OCI-M1 (cell line): ENCODE measurements around the gene TMIE.

Source experiments
- DNase-seq: peaks from one replicate; lab custom pipeline; 2025; lab: John Stamatoyannopoulos, UW

TMIE gene, protein sequence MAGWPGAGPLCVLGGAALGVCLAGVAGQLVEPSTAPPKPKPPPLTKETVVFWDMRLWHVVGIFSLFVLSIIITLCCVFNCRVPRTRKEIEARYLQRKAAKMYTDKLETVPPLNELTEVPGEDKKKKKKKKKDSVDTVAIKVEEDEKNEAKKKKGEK

DNA sequence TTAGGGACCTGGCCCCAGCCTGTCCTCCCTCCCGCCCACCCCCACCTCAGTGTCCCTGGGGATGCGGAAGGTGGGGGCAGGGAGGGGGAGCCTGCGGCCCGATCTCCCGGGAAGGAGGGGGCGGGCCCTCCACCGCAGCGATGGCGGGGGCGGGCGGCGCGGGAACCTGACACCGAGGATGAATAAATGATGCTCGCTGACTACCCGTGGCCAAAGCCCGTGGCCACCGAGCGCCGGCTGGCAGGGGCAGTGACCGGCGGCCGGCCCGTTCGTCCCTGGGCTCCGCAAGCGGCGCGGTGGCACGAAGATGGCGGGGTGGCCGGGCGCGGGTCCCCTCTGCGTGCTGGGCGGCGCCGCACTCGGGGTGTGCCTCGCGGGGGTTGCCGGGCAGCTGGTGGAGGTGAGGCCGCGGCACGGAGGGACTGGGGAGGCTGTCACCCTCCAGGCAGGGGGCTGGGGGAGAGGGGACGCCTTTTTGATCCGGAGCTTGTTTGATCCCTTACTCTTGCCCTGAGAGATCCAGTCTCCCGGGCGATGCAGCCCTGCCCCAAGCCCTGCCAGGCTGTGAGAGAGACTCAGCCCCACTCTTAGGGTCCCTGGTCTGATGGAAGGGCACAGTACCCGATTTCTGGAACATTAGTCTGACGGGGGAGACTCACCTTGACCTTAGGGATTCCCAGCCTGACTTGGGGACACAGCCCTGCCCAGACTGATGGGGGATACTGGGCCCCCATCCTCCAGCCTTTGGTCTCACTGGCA, at the start of gene TMIE:
TSS of gene TMIE (plus strand) at position 212 of the 759 bp plus-strand sequence. CDS start at position 308, 96 bp downstream.
- no peak for DNase-seq

DNA sequence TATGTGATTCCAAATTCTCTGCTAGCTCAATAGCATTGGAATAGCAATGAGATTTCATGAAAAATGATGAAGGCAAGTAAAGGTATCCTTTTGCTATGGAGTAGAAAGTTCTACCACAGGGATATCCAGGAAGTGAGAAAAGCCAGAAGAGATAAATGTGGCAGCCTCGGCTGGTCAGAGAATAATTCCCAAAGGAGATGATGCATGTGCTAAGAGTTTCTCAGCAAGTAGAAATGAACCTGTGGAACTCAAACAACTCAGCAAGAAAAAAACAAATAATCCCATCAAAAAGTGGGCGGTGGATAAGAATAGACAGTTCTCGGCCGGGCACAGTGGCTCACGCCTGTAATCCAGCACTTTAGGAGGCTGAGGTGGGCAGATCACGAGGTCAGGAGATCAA, 45.9 kb upstream of the TMIE start:
- DNase-seq = no peak

DNA sequence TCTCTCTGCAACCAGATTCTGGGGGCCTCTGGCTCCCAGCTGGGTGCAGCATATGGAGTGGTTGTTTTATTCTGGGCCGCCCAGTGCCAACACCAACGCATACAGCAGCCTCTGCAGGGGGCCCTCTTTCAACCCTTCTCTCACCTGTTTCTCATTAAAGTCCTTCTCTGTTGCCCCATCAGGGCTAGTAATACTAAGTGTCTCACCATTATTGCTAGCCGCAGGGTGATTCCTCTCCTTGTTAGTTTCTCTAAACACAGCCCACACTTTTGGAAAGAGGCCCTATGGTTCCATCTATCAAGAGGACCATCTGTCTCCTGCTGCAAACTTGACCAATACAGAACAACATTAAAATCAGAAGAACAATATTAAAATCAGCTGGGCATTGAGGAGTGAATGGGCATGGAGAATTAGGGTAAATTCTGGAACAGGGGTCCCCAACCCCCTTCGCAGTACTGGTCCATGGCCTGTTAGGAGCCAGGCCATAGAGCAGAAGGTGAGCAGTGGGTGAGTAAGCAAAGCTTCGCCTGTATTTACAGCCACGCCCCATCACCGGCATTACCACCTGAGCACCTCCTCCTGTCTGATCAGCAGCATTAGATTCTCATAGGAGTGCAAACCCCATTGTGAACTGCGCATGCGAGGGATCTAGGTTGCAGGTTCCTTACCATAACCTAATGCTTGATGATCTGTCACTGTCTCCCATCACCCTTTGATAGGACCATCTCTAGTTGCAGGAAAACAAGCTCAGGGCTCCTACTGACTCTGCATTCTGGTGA, 44.2 kb upstream of the TMIE start:
- DNase-seq = no peak

DNA sequence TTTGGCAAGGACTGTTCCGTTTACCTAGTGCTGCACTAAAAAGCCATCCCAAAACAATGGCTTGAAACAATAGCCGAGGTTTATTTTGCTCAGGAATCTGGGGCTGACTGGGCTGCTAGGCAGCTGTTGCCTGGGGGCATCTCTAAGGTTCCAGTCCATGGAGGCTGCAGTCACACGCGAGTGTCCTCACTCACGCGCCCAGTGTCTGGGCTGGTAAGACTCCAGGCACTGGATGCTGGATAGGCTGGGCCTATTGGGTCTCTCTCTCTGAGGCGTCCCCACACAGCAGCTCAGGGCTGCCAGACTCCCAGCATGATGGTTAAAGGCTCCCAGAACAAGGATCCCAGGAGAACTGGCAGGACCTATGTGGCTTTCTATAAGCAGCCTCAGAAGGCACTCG, 41.9 kb upstream of the TMIE start:
- DNase-seq = no peak

DNA sequence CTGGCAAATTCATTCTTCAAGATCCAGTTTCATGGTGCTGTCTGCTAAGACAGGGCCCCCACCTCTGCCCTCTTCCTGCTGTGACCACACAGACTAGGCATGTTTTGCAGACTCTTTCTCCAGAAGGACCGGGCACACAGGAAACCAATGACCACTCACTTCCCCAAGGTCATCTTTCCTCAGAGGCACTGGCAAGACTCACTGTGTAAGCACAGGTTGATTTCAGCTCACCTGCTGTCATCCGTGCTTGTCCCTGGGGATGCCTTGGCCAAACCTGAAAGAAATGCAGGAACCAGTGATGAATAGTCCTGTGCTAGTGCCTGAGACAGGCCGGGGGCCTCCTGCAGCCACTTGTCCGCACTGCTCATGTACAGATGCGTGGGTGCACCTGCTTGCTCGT, 41.2 kb upstream of the TMIE start:
- DNase-seq = no peak

DNA sequence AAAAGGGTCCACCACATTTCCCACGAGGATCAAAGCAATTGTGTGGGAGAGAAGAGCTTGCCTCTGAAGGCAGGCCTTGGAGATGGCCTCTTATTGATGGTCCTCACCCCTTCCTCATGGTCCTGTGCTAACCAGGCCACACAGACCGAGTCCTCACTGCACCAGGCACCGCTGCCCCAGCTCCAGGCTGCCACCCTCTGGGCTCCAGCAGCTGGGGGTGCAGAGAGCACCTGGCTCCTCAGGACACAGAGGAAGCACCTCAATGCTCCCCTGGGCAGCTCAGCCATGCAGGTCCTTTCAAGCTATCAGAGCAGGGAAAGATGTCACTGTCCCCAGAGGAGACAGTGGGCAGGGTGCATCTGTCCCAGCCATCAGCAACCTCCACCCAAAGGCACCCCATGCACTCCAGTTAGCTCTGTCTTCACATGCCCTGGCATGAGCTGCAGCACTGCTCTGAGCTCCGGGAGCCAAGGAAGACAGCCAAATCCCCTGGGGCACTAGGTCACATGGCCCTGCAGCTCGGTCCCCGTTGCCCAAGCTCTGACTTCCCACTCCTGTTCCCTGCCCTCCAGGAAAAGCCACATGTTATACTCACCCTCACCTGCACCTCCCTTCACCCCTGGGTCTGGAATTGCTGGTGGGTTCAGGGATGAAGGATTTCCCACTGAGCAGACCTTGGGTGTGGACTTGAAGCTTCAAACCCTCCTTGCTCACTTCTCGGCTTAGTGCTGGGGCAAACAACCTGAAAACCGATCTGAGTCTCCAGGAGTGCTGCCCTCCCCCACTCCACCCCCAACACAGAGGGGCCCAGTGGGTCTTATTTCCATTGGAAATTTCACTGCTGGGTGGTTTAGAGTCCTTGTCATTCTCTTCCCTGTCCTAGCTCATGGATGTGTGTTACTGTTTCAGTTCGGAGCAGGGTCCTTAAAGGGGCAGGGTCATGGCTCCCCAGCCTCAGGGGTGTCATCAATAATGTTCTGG, 40.4 kb upstream of the TMIE start:
- DNase-seq = no peak

DNA sequence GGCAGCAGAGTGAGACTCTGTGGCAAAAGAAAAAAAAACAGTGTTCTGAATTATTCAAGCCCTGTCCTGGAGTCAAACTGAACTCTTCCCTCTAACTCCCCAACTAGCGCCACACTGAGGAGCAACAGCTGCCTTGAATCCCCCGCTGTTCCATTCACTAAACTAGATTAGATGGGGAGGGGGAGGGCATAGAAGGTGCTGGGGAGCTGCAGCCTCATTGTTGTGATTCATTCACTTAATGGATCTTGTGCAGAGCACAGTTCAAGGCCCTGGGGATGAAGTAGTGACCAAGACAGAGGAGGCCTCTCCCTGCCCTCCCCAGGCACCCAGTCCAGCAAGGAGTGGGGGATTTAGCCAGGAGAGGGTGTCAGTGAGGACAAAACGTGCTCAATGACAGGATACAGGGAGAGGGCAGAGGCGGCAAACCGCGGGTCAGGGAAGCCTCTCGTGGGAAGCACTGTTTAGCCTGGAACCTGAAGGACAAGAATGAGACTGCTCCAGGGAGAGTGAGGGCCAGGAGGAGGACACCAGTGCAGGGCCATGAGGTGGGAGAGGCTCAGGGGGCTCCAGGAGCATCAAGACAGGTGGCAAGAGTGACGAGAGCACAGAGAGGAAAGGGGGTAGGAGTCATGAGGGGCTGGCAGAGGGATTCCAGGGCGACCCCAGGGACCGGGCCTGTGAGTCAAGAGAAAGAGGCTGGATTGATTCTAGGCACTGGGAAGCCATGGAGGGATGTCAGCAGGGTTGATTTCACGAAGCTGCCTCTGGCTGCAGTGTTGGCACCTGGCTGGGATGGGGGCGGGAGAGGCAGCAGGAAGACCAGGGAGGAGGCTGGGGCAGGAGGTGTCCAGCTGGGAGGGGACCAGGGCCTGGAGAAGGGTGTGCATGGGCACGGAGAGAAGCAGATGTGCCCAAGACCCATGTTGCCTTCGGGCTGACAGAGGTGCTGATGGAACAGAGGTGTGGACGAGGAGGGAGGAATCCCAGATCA, 39.1 kb upstream of the TMIE start:
- no peak for DNase-seq

DNA sequence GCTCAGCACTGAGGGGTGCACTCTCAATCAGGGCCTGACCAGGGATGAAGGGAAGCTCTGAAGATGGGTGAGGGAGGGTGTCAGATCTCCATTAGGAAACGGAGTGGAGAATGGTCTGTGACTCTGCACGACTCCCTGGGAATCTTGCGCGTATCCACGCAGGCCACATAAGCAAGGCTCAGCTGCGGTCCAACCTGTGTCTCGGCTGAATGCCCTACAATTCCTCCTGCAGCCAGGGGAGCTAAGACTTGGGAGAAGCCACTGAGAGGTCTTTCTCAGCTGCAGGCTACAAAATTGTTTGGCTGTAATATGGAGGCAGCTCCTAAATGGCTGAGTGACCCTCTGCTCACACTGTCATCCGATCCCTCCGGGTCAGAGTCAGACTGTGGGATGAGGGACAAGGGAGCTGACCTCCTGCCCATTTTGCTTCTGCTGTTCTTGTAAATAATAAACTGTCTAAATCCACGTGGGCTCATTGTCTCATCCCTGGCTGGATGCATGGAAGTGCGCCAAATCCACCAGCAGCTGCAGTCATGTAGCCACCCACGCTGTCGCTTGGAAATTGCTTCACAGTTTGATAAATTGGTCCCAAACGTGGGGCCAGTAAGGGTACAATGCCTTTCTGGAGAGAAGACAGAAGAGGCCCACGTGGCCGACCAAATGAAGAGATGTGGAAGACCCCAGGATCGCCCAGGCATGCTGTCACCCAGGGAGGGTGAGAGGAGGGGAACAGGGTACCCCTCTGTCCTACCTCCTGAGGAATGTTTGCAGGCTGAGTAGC, 38.2 kb upstream of the TMIE start:
- no peak for DNase-seq

DNA sequence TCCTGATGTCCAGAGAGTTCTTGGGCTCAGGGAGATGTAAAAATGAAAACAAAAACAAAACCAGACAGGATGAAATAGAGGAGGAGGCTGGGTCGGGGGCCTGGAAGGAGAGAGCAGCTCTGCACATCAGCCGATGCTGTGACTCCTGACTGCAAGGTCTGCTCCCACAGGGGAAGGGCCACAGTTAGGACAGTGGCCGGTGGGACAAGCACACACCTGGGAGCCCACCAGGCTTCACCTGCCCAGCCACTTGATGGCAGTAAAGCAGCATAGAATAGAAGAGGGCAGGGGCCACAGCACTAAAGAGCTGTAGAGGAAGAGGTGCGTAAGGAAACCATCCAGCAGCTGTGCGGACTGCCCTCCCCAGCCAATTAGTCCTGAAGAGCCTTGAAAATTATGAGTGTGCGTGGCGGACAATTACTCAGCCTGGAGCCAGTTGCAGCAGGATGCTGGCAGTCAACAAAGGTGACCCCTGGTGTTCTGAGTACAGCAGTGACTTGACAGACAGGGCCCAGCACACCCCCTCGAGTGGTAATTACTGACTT, 37.5 kb upstream of the TMIE start:
- DNase-seq = no peak

DNA sequence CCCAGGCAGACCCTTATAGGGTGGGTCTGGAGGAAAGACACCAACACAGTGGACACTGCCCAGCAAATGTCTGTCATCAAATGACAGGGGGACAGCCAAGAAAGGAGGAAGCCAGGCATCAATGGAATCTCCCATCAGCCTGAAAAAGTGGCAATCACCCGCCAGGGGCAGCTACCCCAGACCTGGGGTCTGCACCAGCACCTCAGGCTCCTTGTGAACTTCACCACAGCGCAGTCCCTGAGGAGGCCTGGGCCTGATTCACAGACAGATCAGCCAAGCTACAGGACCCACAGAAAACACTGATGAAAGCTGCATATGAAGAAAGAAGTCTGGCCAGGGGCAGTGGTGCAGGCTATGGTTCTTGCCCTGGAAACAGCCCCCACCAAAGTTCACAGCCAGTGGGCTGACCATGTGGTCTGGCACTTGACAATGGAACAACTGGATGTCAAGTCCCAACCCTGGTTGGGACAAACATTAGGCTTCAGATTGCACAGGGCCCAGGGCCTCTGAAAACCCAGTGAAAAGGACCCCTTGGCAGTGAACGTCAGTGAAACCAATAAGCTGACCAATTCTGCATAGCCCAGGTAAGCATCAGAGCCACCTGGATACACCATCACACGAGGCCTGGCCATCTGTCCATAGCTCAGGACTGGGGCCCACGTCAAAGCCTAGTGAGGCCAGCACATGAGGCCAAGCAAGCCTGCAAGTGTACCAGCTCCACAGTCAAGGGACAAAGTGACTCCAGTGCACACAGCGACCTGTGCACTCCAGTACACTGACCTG, 36.8 kb upstream of the TMIE start:
- no peak for DNase-seq

DNA sequence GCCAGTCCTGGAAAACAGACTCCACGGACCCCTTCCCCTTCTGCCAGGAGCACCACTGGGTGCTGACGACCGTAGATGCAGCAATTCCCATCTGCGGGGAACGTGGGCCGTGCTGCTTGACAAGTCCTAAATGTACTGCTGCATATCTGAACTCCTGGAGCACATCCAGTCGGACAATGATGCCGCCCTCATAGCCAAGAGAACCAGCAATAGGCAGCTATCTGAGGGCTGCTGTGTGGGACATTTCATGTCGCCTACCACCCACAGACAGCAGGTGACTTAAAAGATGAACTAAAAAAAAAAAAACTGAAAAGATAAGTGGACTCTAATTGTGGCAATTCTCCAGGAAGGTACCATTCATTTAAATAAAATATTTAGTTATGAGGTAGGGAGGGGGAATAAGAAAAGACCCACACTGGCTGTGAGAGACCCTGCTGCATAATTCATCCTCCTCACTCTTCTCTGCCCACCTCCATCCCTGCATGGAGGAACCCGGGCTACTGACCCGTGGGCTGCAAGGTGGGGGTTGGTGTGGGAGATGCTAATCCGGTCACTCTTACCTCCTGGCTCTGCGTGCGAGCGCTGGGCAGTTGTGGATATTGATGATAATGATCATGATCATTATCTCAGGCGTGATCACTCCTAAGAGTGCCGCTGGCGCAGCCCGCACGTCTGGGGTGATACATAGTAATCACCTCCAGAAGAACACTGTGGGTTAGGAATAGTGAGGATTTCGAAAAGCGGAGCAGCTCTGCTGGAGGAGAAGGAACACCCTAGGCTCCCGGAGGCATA, 36.0 kb upstream of the TMIE start:
- DNase-seq = no peak

DNA sequence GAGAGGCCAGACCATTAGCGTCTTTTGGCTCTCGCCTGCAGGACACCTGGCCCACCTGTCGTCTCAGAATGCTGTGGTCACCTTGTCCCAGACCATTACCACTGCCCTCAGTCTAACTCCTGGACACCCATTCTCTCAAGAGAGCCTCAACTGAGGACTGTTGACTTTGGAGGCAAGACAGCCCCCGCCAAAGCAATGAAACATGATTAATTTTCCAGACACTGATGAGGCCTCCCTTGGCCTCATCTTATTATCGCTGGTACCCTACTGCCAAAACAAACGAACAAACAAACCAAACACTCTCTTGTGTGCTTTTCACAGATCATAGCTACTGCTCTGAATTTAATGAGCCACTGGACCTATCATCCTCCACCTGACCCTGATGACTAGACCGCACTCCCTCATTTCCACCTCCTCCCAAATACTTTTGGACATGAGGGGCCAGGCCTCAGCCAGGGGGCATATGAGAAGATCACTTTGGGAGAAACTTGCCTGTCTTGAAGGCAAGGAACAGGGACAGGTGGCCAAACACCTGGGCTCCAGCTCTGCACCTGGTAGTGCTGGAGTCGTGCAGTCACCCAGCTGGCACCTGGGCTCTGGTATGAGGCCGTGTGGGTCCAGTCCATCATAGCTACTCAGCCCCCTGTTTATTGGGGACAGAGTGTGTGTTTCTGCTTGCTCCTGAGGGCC, 35.3 kb upstream of the TMIE start:
- no peak for DNase-seq

DNA sequence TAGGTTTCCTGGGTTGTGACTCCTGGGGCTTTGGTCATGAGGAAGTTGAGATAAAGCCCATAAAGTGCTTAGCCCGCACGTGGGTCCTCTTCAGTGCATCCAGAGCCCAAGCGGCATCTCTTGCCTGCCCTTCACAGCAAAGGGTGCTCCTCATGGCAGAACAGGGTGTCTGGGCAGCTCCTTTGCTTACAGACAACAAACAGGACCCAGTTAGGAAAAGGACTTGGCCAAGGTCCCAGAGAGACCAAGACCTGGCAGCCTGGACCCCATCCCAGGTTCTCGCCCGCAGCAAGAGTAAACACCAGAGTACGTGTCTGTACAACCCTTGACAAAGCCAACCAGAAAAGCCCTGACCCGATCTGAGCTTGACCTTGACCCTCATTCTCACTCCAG, 34.7 kb upstream of the TMIE start:
- no peak for DNase-seq

DNA sequence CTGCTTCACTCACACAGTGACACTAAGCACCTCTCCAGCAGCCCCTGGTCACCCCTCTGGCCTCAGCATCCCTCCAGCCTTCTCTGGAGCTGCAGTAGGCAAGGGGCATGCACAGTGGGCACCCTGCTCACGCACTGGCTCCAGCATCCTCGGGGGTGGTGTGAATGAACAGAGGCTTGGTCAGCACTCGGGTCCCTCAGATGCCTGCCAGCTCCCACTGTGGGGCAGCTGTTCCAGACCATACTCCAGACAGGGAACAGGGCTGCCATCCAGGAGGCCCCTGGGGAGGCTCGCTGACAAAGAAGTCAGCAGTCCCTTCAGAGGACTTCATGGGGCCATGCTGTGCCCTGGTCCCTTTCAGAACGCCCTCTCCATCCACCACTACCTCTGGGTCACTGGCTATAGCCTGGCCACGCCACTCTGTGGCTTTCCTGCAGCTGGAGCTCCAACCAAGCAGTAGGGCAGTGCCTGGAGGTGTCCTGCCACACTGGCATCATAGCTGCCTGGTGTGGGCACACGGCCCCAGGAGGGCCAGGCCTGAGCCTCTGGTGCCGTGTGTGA, 34.1 kb upstream of the TMIE start:
- no peak for DNase-seq

DNA sequence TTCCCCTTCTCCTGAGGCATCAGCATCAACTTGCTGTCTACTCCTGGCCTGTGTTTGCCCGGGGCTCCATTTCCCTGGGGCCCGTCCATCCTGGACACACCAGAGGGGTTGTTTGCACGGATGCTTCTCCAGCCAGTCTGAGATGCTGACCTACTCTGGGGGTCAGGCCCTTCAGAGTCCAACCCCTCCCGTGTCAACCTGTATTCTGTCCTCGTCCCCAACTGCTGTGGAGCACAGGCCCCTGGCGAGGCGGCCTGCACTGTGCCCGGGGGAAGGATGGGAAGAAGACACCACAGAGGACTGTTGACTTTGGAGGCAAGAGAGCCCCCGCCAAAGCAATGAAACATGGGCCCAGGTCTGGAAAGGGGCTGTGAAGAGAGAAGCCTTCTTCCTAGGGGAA, 33.5 kb upstream of the TMIE start:
- DNase-seq = no peak

DNA sequence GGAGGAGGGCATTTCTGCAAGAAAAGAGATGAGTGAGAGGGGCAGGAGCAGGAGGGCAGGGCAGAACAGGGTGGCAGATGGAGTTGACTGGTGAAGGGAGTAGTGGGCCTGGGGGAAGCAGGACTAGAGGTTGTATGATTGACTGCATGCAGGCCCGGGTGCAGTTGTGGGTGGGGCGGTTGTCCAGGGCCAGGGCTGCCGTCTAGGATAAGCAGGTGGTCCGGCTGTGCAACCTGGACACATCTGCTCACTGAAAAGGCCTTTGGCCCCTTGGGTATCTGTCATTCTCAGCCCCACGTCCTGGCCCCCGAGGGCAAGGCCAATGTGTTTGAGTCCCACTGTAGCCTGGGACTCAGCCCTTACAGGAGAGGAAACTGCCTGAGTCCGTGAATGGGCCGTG, 33.1 kb upstream of the TMIE start:
- no peak for DNase-seq

DNA sequence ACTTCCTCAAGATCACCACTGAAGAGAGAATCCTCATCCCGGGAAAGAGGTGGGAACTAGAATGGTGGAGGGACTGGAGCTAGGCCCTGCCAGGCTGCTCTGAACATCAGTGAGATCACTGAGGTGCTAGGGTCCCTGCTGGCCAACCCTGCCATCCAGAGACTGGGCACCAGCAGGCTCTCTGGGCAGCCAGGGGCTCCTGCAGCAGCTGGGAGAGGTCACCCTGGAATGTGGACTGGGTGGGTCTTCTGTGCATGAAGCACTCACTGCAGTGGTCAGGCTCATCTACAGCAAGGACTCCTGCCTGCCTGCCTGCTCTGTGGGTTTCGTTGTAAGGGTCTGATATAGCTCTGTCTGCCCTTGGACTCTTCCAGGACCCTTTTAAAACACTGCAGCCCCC, 32.6 kb upstream of the TMIE start:
- DNase-seq = no peak
